ENCODE results near the gene KCNN4. TPM values are rescaled to one million over a fixed set of nuclear protein-coding genes. Genes with fewer than 3 reads are reported as not detected.

Gene KCNN4
- total and polyA plus RNA-seq, 4 donors = 0.14 to 30.3 (median 0.51) TPM

- no peaks in the 10 kb centered on the region for H3K36me3 ChIP-seq (ENCODE audit: control insufficient read depth in 4 of 4, insufficient read depth in 3 of 4, low read depth in 1 of 4, low read length in 3 of 4)
- DNase-seq (ENCODE audit: low spot score) = no peak
- no peak overlapping the region for H3K9ac ChIP-seq (ENCODE audit: low read depth in 1 of 2, low read length in 2 of 2)
- WGBS = 55% methylated on average over 1 of the region's 1 CpG
- no peaks in the 10 kb centered on the region for H3K4me1 ChIP-seq (ENCODE audit: control insufficient read depth in 4 of 4, insufficient read depth in 4 of 4, low read length in 3 of 4)
- no peak overlapping the region for H3K27ac ChIP-seq (ENCODE audit: low read depth in 1 of 2, low read length in 2 of 2)
- H3K4me3 ChIP-seq (ENCODE audit: low read depth in 1 of 3, low read length in 3 of 3) = no peak overlapping the region
- no peak for TF ChIP-seq HNF4A (conservative IDR thresholded peaks at IDR 0.05)
- no peak for TF ChIP-seq FOXA1 (IDR thresholded peaks at IDR 0.05)
- no peak for TF ChIP-seq HNF4G (IDR thresholded peaks at IDR 0.05)
- TF ChIP-seq NR2F2 (IDR thresholded peaks at IDR 0.05) = no peak
- no peak for TF ChIP-seq YY1 (IDR thresholded peaks at IDR 0.05)
- TF ChIP-seq CTCF (IDR thresholded peaks at IDR 0.05; ENCODE audit: low read depth, low read length, missing input control) = no peak
- no peak for TF ChIP-seq MAX (IDR thresholded peaks at IDR 0.05)
- TF ChIP-seq ZBTB33 (IDR thresholded peaks at IDR 0.05) = no peak
- TF ChIP-seq RAD21 (IDR thresholded peaks at IDR 0.05) = no peak
- TF ChIP-seq EGR1 (IDR thresholded peaks at IDR 0.05; ENCODE audit: low read depth in 2 of 2) = no peak
- TF ChIP-seq REST (IDR thresholded peaks at IDR 0.05) = no peak
- no peak for TF ChIP-seq RXRA (IDR thresholded peaks at IDR 0.05)
- no peak for TF ChIP-seq JUND (IDR thresholded peaks at IDR 0.05)
- TF ChIP-seq ATF3 (IDR thresholded peaks at IDR 0.05) = no peak
- no peaks in the 10 kb centered on the region for H3K27me3 ChIP-seq (ENCODE audit: control insufficient read depth in 4 of 4, insufficient read depth in 4 of 4, low read length in 3 of 4)
- peaks cover 2 to 11% (median 5%) of the 10 kb centered on the region in 4 donors for H3K9me3 ChIP-seq (ENCODE audit: control insufficient read depth in 4 of 4, low read length in 3 of 4)
These were observed 31.5 kb upstream of the KCNN4 start for GRCh38 chr19:43812259-43812658.

- 33% methylated on average over 1 of the region's 1 CpG for WGBS
- H3K27ac ChIP-seq (ENCODE audit: low read depth in 1 of 2, low read length in 2 of 2) = no peak overlapping the region
- H3K9ac ChIP-seq (ENCODE audit: low read depth in 1 of 2, low read length in 2 of 2) = no peak overlapping the region
- TF ChIP-seq ZBTB33 (IDR thresholded peaks at IDR 0.05) (no peak), GABPA (IDR thresholded peaks at IDR 0.05 in 1 of 2, conservative IDR thresholded peaks at IDR 0.05 in 1 of 2) (no peak), NR2F2 (IDR thresholded peaks at IDR 0.05) (no peak), EGR1 (IDR thresholded peaks at IDR 0.05; ENCODE audit: low read depth in 2 of 2) (no peak), FOXA1 (IDR thresholded peaks at IDR 0.05) (no peak), SP1 (IDR thresholded peaks at IDR 0.05) (no peak), JUND (IDR thresholded peaks at IDR 0.05) (no peak), RAD21 (IDR thresholded peaks at IDR 0.05) (no peak), ATF3 (IDR thresholded peaks at IDR 0.05) (no peak), RXRA (IDR thresholded peaks at IDR 0.05) (no peak), YY1 (IDR thresholded peaks at IDR 0.05) (no peak), FOXA2 (IDR thresholded peaks at IDR 0.05) (no peak), CTCF (IDR thresholded peaks at IDR 0.05; ENCODE audit: low read depth, low read length, missing input control) (no peak), HNF4G (IDR thresholded peaks at IDR 0.05) (no peak)
- H3K27me3 ChIP-seq (ENCODE audit: control insufficient read depth in 4 of 4, insufficient read depth in 4 of 4, low read length in 3 of 4) = no peaks in the 10 kb centered on the region
- H3K36me3 ChIP-seq (ENCODE audit: control insufficient read depth in 4 of 4, insufficient read depth in 3 of 4, low read depth in 1 of 4, low read length in 3 of 4) = no peaks in the 10 kb centered on the region
- H3K4me1 ChIP-seq (ENCODE audit: control insufficient read depth in 4 of 4, insufficient read depth in 4 of 4, low read length in 3 of 4) = no peaks in the 10 kb centered on the region
- no peak for DNase-seq (ENCODE audit: low spot score)
- H3K4me3 ChIP-seq (ENCODE audit: low read depth in 1 of 3, low read length in 3 of 3) = no peak overlapping the region
- peaks cover 2 to 11% (median 4%) of the 10 kb centered on the region in 4 donors for H3K9me3 ChIP-seq (ENCODE audit: control insufficient read depth in 4 of 4, low read length in 3 of 4)
These were observed 31.1 kb upstream of the KCNN4 start for GRCh38 chr19:43811837-43812236.

Measured in liver (tissue), 9 donors.